Glutamatergic neuron (in vitro differentiated cells): ENCODE results near the gene CST6. TPM values are rescaled to one million over a fixed set of nuclear protein-coding genes. Genes with fewer than 3 reads are reported as not detected.

Experiments used
- DNase-seq: peaks from one replicate; pipeline ENCODE4 v3.0.0; 2022
- H3K27ac Mint-ChIP-seq: one replicate; pipeline ENCODE4 v1.8.0; 2020; ENCODE audit warnings: mild to moderate bottlenecking, mixed read lengths, inconsistent platforms; ENCODE audit not compliant: unreplicated experiment
- H3K27me3 Mint-ChIP-seq: one replicate; pipeline ENCODE4 v1.8.0; 2020; ENCODE audit warnings: mild to moderate bottlenecking, moderate library complexity, mixed read lengths, inconsistent platforms; ENCODE audit not compliant: unreplicated experiment
- H3K36me3 Mint-ChIP-seq: one replicate; pipeline ENCODE4 v1.8.0; 2020; ENCODE audit warnings: mild to moderate bottlenecking, mixed read lengths, inconsistent platforms; ENCODE audit not compliant: unreplicated experiment
- H3K4me1 Mint-ChIP-seq: one replicate; pipeline ENCODE4 v1.8.0; 2020; ENCODE audit warnings: mild to moderate bottlenecking, low read depth, mixed read lengths, inconsistent platforms; ENCODE audit not compliant: unreplicated experiment
- H3K4me3 Mint-ChIP-seq: one replicate; pipeline ENCODE4 v1.8.0; 2020; ENCODE audit warnings: mild to moderate bottlenecking, mixed read lengths, inconsistent platforms; ENCODE audit not compliant: unreplicated experiment
- H3K9me3 Mint-ChIP-seq: one replicate; pipeline ENCODE4 v1.8.0; 2020; ENCODE audit warnings: mild to moderate bottlenecking, moderate library complexity, mixed read lengths, inconsistent platforms; ENCODE audit not compliant: unreplicated experiment
- total RNA-seq: library from RNA; stranded (reverse); fragmentation: NEBNext Ultra II Directional; extraction: Animal tissue kit (Norgen Biotek cat#: 25700); gene quantifications from one replicate; pipeline ENCODE4 v1.2.1, GENCODE V29; 2021; ENCODE audit not compliant: unreplicated experiment
- TF ChIP-seq, protein P1 (sequence below): fragments of 200-600 bp; sonication (generic); IDR thresholded peaks from one replicate; pipeline ENCODE4 v1.5.0; 2021; ENCODE audit not compliant: partially characterized antibody, unreplicated experiment

Gene CST6
- total RNA-seq, 1 donor from 2014 or later = not detected

DNA sequence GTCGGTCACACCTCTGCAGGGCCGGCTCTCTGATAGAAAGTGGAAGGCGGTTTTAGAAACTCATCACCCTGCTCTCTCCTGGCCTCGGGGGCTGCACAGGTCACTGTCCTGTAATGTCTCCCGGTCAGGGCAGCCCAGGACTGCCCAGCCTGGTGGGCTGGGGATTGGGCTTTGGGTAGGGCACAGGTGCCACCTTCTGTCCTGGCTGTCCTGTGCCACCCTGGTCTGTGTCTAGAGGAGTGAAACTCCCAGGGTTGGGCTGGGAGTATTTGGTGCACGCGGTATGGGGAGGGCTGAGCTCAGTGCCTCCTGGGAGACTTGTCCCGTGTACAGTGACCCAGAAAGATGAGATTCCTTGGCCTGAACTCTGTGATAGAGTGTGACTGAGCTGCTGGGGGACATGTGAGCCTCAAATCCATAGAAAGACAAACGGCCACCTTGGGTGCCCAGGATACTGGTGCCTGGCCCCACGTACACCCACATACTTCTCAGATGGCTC is 32.5 kb upstream of the CST6 start:
- TF ChIP-seq, protein P1, sequence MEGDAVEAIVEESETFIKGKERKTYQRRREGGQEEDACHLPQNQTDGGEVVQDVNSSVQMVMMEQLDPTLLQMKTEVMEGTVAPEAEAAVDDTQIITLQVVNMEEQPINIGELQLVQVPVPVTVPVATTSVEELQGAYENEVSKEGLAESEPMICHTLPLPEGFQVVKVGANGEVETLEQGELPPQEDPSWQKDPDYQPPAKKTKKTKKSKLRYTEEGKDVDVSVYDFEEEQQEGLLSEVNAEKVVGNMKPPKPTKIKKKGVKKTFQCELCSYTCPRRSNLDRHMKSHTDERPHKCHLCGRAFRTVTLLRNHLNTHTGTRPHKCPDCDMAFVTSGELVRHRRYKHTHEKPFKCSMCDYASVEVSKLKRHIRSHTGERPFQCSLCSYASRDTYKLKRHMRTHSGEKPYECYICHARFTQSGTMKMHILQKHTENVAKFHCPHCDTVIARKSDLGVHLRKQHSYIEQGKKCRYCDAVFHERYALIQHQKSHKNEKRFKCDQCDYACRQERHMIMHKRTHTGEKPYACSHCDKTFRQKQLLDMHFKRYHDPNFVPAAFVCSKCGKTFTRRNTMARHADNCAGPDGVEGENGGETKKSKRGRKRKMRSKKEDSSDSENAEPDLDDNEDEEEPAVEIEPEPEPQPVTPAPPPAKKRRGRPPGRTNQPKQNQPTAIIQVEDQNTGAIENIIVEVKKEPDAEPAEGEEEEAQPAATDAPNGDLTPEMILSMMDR = no peak
- H3K4me3 Mint-ChIP-seq = no peak overlapping the region
- H3K9me3 Mint-ChIP-seq = peaks cover 3% of the 10 kb centered on the region
- H3K4me1 Mint-ChIP-seq = peaks cover 6% of the 10 kb centered on the region
- no peak overlapping the region for H3K27ac Mint-ChIP-seq
- DNase-seq = no peak
- peaks cover 2% of the 10 kb centered on the region for H3K27me3 Mint-ChIP-seq
- H3K36me3 Mint-ChIP-seq = no peaks in the 10 kb centered on the region

DNA sequence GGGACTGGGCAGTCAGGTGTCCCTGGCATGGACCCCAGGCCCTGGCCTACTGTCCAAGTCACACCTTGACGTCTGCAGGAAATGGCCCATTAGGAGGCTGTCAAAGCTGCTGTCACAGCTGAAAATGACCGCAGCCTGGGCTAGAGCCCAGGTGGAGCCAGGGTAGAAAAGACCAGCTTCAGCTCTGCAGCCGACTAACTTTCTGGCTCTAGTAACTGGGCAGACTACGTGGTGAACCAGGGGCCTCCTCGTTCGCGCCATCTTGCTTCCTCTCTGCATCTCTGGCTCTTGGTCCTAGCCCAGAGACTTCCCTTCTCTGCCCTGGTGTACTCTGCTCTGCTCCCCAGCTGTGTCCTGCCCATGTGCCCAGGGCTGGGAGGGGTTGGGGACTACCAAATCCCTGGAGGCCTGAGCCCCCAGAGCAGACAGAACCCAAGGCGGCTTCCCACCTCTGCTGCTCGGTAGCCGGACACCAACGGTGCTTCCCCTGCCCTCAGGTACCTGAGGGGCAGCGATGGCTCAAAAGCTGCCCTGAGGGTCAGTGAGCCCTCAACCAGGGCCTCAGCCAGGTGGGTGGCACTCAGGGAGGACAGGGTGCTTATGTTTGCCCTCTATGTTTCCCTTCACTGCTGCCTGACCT is 30.6 kb upstream of the CST6 start:
- no peaks in the 10 kb centered on the region for H3K9me3 Mint-ChIP-seq
- H3K4me1 Mint-ChIP-seq = no peaks in the 10 kb centered on the region
- no peaks in the 10 kb centered on the region for H3K27me3 Mint-ChIP-seq

DNA sequence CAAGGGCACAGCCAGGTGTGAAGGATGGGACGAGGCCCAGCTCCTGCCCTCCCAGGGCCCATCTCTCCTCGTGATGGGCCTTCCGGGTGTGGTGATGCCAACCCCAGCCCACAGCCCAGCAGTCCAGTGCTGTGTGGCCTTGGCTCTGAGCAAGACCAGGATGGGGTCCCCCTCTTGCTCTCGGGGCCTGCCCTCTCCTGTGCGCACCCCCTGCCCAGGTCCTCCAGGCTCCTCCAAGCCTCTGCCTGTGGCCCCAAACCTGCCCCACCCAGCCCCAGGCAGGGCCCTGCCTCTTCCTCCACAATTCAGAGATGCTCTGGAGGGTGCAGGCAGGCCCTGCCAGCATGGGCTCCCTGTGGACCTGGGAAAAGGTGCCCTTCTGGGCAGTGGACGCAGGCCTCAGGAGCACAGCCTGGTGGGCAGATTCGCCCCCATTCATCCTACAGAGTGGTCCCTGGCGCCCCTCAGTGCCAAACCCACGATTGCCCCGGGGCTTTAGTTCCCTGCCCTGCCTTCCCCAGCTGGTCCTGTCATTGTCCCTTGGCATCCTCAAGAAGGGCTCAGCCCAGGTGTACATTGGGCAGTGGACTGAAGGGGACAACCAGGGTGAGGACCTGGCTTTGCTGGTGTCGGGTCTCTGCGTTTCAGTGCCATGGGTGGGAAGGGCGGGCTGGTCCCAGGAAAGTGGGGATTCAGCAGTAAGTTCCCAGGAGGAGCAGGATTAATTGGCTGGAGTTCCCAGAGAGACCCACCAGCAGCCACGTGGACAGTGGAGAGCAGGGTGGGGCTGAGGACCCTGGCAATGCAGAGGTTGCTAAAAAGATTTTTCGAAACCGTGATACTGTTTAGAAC is 29.6 kb upstream of the CST6 start:
- no peaks in the 10 kb centered on the region for H3K9me3 Mint-ChIP-seq

More for the DNA sequence above, 30.6 kb upstream of the CST6 start:
- Mint-ChIP-seq H3K4me3 (no peak overlapping the region), H3K36me3 (no peaks in the 10 kb centered on the region), H3K27ac (no peak overlapping the region)
- TF ChIP-seq, protein P1 = no peak
- no peak for DNase-seq

DNA sequence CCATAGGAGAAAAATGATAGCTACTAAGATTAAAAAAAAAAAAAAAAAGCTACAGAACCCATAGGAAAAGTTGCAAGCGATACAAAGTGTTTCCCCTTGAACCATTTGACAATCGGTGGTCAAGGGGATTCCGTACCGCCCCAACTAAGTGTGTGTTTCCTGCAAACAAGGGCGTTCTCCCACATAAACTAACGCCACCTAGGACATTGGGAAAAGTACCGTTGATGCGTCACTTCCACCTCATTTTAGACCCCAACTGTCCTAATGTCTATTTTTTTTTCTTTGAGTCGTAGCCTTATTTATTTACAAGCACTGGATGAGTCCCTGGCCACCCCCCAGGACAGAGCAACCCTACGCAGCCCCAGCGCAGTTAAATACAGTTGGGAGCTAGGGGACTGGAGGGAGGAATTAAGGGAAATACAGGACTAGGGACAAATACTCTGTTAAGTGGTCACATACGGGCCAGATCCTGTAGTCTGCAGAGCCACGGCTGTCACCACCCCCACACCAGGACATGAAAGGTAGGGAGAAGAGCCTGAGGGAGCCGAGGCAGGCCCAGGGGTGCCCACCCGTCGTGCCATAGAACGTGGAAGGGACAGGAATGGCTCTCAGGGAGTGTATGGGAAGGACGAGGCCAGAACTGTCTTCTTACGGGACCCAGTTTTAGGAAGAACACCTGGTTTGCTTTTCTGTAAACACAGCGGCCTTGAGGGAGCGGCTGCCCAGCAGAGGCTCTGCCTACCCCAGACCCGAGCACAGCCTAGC is 28.8 kb upstream of the CST6 start:
- DNase-seq = no peak
- H3K4me3 Mint-ChIP-seq = no peak overlapping the region
- H3K4me1 Mint-ChIP-seq = no peaks in the 10 kb centered on the region
- H3K36me3 Mint-ChIP-seq = no peaks in the 10 kb centered on the region
- H3K27ac Mint-ChIP-seq = no peak overlapping the region
- H3K27me3 Mint-ChIP-seq = no peaks in the 10 kb centered on the region
- H3K9me3 Mint-ChIP-seq = no peaks in the 10 kb centered on the region
- TF ChIP-seq, protein P1 = no peak

More for the DNA sequence above, 29.6 kb upstream of the CST6 start:
- H3K4me1 Mint-ChIP-seq = no peaks in the 10 kb centered on the region
- no peak overlapping the region for H3K27ac Mint-ChIP-seq
- TF ChIP-seq, protein P1 = no peak
- H3K27me3 Mint-ChIP-seq = no peaks in the 10 kb centered on the region
- H3K36me3 Mint-ChIP-seq = no peaks in the 10 kb centered on the region
- H3K4me3 Mint-ChIP-seq = no peak overlapping the region
- no peak for DNase-seq
